UCSD-AML1 (cell line): ENCODE data around the gene USP50.
"Not testable (repeated sequence)": the region's sequence is repeated elsewhere in the genome, so short reads cannot be mapped to it uniquely, and the experiment has no call there.

Source experiments
- DNase-seq: peaks from one replicate; lab custom pipeline; 2025; ENCODE audit not compliant: unreplicated experiment; lab: John Stamatoyannopoulos, UW

The USP50 gene

DNA sequence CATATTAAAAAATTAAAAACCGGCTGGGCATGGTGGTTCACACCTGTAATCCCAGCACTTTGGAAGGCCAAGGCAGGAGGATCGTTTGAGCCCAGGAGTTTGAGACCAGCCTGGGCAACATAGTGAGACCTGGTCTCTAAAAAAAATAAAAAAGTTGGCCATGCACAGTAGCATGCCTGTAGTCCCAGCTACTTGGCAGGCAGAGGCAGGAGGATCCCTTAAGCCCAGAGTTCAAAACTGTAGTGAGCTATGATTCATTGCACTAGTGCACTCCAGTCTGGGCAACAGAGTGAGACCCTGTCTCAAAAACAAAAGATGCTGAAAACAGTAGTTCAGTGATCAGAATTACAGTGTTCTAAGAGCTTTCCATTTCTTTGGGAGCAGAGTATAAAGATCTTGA lies 40.8 kb downstream of the USP50 start:
- DNase-seq: not testable (repeated sequence)

DNA sequence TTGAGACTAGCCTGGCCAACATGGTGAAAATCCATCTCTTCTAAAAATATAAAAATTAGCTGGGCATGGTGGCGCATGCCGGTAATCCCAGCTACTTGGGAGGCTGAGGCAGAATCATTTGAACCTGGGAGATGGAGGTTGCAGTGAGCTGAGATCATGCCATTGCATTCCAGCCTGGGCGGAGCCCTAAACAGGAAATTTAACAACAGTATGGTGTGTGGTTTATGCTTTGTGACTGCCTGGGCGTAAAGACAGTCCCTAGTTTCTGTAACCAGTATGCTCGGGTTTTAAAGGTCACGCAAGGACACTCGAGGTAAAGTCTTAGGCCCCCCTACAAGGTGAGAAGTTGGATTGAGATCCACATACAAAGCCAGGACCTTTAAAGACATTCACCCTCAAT lies 43.3 kb downstream of the USP50 start:
- DNase-seq: no peak

DNA sequence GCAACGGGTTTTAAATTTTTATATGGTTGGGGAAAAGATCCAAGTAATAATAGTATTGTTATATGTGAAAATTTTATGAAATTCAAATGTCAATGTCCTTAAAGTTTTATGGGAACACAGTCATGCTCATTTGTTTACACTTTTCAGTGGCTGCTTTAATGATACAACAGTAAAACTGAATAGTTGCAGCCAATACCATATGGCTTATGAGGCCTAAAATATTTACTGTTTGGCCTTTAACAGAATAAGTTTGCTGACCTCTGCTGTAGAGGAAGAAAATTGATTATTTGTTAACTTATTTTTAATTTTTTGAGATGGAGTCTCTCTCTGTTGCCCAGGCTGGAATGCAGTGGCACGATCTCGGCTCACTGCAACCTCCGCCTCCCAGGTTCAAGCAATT lies 44.7 kb downstream of the USP50 start:
- no peak for DNase-seq

DNA sequence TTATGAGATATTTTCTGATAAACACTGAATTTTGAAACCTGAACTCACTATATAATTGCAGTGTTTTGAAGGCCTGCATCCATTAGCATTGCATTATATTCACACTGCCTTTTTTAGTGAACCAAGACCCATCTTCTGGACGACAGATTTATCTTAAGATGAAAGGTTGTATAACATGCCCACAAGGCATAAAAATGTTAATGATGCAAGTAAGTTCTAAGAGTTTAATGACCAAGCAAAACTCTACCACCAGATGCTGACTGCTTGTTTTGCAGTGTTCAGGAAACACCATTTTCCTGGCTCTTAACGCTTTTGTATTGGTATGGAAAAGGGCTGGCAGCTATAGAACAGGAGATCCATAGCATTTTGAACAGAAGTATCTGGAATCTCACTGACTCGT lies 46.1 kb downstream of the USP50 start:
- no peak for DNase-seq

DNA sequence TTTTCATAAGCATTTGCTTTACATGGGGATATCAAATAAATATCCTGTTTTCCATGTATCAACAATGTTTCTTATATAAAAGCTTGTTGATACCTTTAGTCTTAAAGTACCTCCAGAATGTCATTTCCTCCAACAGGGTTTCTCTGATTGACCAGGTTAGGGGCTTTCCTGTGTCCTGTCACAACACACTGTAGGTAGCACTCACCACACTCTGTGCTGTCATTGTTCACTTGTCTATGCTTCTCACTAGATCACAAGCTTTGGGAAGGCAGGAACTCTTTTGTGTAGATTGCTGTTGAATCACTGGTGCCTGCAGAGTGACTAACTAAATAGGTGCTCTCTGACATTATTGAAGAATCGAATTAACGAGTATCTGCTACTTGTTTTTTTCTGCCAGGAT lies 49.8 kb downstream of the USP50 start:
- no peak for DNase-seq

DNA sequence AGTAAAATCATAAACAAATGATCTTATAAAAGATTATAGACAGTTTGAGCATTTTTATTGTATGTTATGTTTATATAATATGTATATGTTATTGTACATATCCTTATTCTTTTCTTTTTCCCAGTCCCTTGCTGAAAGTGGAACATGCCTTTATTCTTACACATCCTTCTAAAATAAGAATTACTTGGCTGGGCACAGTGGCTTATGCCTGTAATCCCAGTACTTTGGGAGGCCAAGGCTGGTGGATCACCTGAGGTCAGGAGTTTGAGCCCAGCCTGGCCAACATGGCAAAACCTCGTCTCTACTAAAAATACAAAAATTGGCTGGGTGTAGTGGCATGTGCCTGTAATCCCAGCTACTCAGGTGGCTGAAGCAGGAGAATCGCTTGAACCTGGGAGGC lies 51.9 kb downstream of the USP50 start:
- DNase-seq: not testable (repeated sequence)

DNA sequence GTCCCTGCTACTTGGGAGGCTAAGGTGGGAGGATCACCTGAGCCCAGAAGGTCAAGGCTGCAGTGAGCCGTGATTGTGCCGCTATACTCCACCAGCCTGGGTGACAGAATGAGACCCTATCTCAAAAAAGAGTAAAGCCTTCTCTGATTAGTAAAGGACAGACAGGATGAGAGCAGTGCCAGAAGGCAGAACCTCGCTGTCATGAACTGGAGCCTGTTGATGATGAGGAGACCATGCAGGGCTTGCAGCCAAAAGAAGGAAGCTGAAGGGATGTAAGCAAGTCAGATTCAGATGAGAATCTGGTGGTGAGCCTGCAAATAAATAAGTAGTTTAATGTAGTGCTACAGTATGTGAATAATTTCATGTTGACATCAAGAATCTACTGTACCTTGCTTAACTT lies 52.8 kb downstream of the USP50 start:
- DNase-seq: no peak

DNA sequence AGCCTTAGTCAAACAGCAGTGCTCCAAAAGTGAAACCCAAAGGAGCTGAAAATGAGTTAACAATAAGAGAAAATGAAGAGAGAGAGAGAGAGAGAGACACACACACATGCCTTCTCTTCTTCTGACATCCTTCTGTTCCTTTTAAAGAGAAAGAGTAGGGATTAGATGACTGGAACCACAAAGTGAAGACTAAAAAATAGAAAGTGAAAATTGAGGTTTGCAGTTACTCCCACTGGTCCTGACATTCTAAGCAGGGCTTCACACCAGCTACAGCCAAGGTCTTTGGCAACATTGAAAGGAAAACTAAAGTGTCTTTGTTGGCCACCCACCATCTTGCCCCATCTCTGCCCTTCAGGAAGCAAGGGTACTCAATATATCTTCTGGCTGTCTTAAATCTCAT lies 59.2 kb downstream of the USP50 start:
- DNase-seq: no peak

DNA sequence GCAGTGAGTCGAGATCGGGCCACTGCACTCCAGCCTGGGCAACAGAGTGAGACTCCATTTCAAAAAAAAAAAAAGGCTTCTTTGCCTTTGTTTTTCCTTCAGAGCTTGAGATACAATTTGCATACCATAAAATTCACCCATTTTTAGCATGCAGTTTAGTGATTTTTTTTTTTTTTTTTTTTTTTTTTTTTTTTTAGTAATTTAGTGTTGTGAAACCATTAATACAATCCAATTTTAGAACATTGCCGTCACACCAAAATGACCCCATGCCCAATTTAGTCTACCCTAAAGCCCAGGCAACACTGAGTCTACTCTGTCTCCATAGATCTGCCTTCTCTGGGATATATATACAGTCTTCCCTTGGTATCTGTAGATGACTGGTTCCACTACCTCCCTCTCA lies 61.1 kb downstream of the USP50 start:
- no peak for DNase-seq

DNA sequence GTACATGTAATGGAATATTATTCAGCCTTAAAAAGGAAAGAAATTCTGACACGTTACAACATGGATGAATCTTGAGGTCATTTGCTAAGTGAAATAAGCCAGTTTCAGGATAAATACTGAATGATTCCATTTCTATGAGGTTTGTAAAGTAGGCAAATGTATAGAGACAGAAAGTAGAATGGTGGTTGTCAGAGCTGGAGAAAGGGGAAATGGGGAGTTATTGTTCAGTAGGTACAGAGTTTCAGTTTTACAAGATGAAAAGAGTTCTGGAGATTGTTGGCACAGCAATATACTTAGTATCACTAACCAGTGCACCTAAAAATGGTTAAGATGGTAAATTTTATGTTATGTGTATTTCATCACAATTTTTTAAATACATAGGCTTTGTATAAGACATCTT lies 61.7 kb downstream of the USP50 start:
- DNase-seq: no peak

DNA sequence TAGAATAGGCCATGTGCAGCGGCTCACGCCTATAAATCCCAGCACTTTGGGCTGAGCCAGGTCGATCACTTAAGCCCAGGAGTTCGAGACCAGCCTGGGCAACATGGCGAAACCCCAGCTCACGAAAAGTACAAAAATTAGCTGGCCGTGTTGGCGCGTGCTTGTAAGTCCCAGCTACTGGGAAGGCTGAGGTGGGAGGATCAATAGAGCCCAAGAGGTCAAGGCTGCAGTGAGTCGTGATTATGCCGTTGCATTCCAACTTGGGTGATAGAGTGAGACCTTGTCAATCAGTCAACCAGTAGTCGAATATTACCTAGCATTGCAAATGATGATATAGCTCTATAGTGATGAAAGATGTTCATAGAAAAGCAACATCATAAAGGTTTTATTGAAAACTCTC lies 70.3 kb downstream of the USP50 start:
- no peak for DNase-seq

DNA sequence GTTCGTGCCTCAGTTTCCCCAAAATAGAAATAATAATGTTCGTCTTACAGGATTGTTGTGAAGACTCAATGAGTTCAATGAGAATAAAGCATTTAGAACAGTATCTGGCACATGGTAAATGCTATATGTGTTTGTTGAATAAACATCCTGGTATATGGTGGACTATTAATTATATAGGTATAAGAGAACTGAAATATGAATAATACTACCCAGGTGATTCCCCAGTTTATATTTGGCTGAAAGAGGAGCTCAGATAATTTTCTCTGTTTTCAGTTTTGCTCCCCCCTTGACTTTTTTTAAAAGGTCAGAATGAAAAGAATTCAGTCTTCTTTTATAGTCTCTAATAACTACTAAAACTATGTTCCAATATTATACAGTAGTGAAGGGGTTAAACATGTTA lies 75.4 kb downstream of the USP50 start:
- no peak for DNase-seq

DNA sequence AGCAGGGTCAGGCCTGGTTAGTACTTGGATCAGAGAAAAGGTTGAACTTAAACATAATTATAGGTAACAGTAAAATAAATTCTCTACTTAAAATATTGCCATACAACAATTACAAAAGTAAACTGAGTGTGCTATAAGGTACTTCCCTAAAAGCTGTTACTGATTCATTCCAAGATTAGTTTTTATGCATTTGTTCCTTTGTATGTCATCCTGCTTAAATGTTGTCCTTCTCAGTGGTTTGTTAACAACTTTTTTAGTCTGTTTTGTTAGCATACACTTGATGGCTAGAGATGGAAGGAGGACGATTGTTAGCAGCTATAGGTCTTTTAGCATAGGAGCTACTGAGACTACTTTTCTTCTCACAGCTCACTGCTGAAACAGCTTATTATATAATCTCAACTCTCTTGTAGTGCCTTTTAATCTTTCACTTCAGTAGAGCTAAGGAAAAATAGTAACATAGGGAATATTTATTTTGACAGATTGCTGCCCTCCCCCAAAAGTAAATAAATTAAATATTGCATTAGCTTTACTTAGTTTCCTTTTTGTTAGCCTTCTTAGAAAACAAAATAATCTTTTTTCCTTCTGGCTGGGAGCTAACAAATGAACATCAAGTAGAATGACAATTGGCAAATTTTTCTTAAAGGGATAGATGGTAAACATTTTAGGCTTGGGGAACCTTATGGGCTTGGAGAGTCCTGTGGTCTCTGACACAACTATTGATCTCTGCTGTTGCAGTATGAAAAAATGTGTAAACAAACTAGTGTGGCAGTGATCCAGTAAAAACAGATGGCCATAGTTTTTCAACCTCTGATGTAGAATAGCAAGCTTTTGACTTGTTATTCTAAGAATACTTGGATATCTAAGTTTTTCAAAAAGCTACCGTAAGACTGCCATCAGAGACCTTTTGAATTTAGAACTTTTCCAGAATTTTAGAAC lies 82.8 kb downstream of the USP50 start:
- no peak for DNase-seq

DNA sequence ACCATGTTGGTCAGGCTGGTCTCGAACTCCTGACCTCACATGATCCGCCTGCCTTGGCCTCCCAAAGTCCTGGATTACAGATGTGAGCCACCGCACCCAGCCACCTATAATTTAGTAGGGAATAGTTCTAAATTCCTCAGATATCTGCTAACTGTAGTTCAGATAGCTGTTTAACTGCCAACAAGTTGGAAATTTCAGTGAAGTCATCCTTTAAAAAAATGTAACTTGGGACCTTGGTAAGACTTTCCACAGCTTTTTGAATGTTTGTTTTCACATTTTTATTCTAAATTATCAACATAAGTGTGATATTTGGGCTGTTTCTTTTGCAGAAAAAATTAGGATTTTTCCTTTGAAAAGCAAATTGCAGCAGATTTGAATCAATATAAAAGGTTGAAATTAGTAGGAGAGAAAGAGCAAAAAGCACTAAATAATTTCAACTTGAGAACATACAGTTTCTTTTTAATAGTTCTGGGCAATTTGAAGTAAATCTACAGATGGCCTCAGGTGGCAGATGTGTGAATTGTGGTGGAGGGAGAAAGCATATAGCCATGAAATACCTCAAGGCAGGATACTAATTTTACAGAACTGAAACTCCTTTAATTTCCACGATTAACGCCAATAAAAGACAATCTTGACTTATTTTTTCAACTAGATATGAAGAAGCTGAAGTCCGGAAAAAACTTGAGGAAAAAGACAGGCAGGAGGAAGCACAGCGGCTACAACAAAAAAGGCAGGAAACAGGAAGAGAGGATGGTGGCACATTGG lies 87.9 kb downstream of the USP50 start:
- no peak for DNase-seq

DNA sequence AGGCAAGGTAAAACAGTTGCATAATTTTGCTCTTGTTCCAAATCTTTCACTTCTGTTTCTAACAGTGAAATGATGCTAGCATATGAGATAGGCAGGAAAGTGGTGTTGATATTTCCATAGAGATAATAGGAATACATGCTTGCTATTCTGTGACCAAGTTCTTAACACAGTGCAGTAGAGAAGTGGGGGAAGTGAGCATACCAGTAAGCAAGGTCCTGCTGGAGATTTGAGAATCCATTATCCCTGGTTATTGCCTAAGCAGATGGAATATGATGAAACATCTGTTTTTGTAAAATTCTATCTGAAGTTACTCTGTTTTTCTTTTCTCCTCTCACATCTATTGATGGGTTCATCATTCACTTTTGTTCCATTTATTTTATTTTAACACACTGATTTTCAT lies 93.5 kb downstream of the USP50 start:
- no peak for DNase-seq
